SK-N-SH (cell line): ENCODE data around the gene UPK1A.

Source experiments
- CTCF ChIP-seq: fragments of 200-600 bp; sonication (generic); IDR thresholded peaks from 2 replicates; pipeline ENCODE4 v1.6.1; 2017; ENCODE audit warnings: antibody characterized with exemption, mild to moderate bottlenecking, moderate library complexity
- EP300 ChIP-seq, 2 experiments: IDR thresholded peaks; 2 replicates each; pipeline versions ENCODE4 v1.4.0 to v1.6.1; 2012; ENCODE audit warnings: borderline replicate concordance in 1 of 2, low read depth in 1 of 2, low read length in 1 of 2
- GABPA ChIP-seq: IDR thresholded peaks from 2 replicates; pipeline ENCODE4 v1.4.0; 2012; ENCODE audit warnings: low read depth, mild to moderate bottlenecking
- IRF3 ChIP-seq: fragments of 150-350 bp; IDR thresholded peaks from 2 replicates; pipeline ENCODE4 v1.6.1; 2016; ENCODE audit warnings: mild to moderate bottlenecking, low read depth, low read length
- MAX ChIP-seq: IDR thresholded peaks from 2 replicates; pipeline ENCODE4 v1.4.0; 2012; ENCODE audit warnings: low read depth
- RAD21 ChIP-seq: IDR thresholded peaks from 2 replicates; pipeline ENCODE4 v1.6.1; 2012; ENCODE audit warnings: mild to moderate bottlenecking, low read length
- REST ChIP-seq: IDR thresholded peaks from 2 replicates; pipeline ENCODE4 v1.6.1; 2012; ENCODE audit warnings: mild to moderate bottlenecking, low read depth, low read length, moderate library complexity
- SIN3A ChIP-seq: IDR thresholded peaks from 2 replicates; pipeline ENCODE4 v1.6.1; 2012; ENCODE audit warnings: low read depth, mild to moderate bottlenecking, low read length, moderate library complexity, borderline replicate concordance
- TAF1 ChIP-seq: IDR thresholded peaks from 2 replicates; pipeline ENCODE4 v1.6.1; 2012; ENCODE audit warnings: low read depth, mild to moderate bottlenecking, low read length, moderate library complexity, borderline replicate concordance
- TF ChIP-seq, protein P1 (sequence below): IDR thresholded peaks from 2 replicates; pipeline ENCODE4 v1.4.0; 2012; ENCODE audit warnings: low read depth, borderline replicate concordance

DNA sequence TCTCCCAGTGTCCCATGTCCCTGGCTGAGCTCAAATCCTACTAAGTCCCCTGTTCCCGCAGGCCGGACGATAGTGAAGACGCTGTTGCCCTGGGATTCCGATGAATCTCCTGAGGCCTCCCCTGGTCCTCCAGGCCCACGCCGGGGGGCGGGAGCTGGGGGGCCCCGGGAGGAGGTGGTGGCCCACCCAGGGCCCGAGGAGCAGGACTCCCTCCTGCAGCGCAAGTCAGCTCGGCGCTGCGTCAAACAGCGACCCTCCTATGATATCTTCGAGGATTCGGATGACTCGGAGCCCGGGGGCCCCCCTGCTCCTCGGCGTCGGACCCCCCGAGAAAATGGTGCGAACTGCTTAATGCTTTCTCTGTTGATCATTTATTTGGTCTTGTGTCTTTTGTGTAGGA is 57.4 kb downstream of the UPK1A start:
- TF ChIP-seq EP300 (IDR thresholded peaks at IDR 0.05; ENCODE audit: borderline replicate concordance in 1 of 2, low read depth in 1 of 2, low read length in 1 of 2) = no peak
- no peak for TF ChIP-seq TAF1
- no peak for TF ChIP-seq MAX
- TF ChIP-seq CTCF = no peak
- no peak for TF ChIP-seq GABPA
- TF ChIP-seq REST = no peak
- TF ChIP-seq RAD21 = no peak
- no peak for TF ChIP-seq SIN3A
- TF ChIP-seq, protein P1, sequence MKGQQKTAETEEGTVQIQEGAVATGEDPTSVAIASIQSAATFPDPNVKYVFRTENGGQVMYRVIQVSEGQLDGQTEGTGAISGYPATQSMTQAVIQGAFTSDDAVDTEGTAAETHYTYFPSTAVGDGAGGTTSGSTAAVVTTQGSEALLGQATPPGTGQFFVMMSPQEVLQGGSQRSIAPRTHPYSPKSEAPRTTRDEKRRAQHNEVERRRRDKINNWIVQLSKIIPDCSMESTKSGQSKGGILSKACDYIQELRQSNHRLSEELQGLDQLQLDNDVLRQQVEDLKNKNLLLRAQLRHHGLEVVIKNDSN = no peak
- no peak for TF ChIP-seq IRF3
